Fibroblast of lung (primary cell): ENCODE measurements around the gene TLE2.

ENCODE experiments used
- CTCF ChIP-seq, 2 donors: IDR thresholded peaks in 1 of 2; conservative IDR thresholded peaks in 1 of 2; 1 replicate in 1 of 2; 2 replicates in 1 of 2; pipeline ENCODE4 v1.5.1; 2011 to 2012; ENCODE audit warnings: low read length in 2 of 2, control low read depth in 1 of 2, inconsistent platforms in 1 of 2, low read depth in 1 of 2, mild to moderate bottlenecking in 1 of 2
- EZH2 ChIP-seq: IDR thresholded peaks from 2 replicates; pipeline ENCODE4 v1.5.1; 2012; ENCODE audit warnings: low read length, control low read depth, mild to moderate bottlenecking; ENCODE audit errors: missing control alignments

GRCh38 chr19:3054265-3054971 is 25.3 kb upstream of the TLE2 start:
- TF ChIP-seq CTCF (conservative IDR thresholded peaks at IDR 0.05 in 1 of 2, IDR thresholded peaks at IDR 0.05 in 1 of 2; ENCODE audit: low read depth in 1 of 2, low read length in 2 of 2) (no peak), EZH2 (no peak)
